OCI-LY7 (cell line): ENCODE data around the gene SCN1A. TPM values are rescaled to one million over a fixed set of nuclear protein-coding genes. Genes with fewer than 3 reads are reported as not detected.

Source experiments
- BruUV-seq: library from RNA; stranded (reverse); fragments of 400-500 nt; replicated peaks from 2 replicates; lab custom pipeline; 2021; lab: Mats Ljungman, UMichigan
- CTCF ChIA-PET: fragments of 300-600 bp; sonication (Branson Sonifier 250); formaldehyde crosslinking; loops from one replicate; lab custom pipeline; 2022; ENCODE audit warnings: antibody characterized with exemption; ENCODE audit not compliant: unreplicated experiment; lab: Charles Lee
- POLR2A ChIA-PET: fragments of 300-600 bp; sonication (Branson Sonifier 250); formaldehyde crosslinking; loops from one replicate; lab custom pipeline; 2022; ENCODE audit warnings: antibody characterized with exemption; lab: Charles Lee
- DNase-seq: peaks from one replicate; pipeline ENCODE4 v3.0.0-alpha.2; 2015; ENCODE audit warnings: low spot score
- H2AFZ ChIP-seq: fragments of 200-600 bp; sonication (generic), shearing (Covaris generic); 2 replicates; pipeline ENCODE4 v1.6.1; 2014; ENCODE audit warnings: mild to moderate bottlenecking, antibody characterized with exemption, low read length, moderate library complexity
- H3K27ac ChIP-seq: fragments of 200-600 bp; sonication (generic); 2 replicates; pipeline ENCODE4 v1.5.1; 2014; ENCODE audit warnings: mixed run types, low read depth, mild to moderate bottlenecking, moderate library complexity, low read length, inconsistent platforms; ENCODE audit not compliant: poor library complexity, severe bottlenecking
- H3K36me3 ChIP-seq: fragments of 200-600 bp; sonication (generic); 2 replicates; pipeline ENCODE4 v1.6.1; 2014; ENCODE audit warnings: mild to moderate bottlenecking, antibody characterized with exemption, low read length, moderate library complexity, mixed read lengths; ENCODE audit not compliant: insufficient read depth
- H3K4me1 ChIP-seq: fragments of 200-600 bp; sonication (generic); 2 replicates; pipeline ENCODE4 v1.5.1; 2014; ENCODE audit warnings: mild to moderate bottlenecking, low read length; ENCODE audit not compliant: insufficient read depth, poor library complexity, severe bottlenecking
- H3K4me2 ChIP-seq: fragments of 200-600 bp; sonication (generic); 2 replicates; pipeline ENCODE4 v1.6.1; 2014; ENCODE audit warnings: mild to moderate bottlenecking, low read length
- H3K4me3 ChIP-seq: fragments of 200-600 bp; sonication (generic); 2 replicates; pipeline ENCODE4 v1.5.1; 2014; ENCODE audit warnings: mild to moderate bottlenecking, low read depth, low read length; ENCODE audit not compliant: poor library complexity, severe bottlenecking
- H3K79me2 ChIP-seq: fragments of 200-600 bp; sonication (generic); 2 replicates; pipeline ENCODE4 v1.6.1; 2016; ENCODE audit warnings: low read depth, mild to moderate bottlenecking, low read length, moderate library complexity, mixed read lengths; ENCODE audit not compliant: insufficient read depth
- H3K9me2 ChIP-seq: fragments of 200-600 bp; sonication (generic); 2 replicates; pipeline ENCODE4 v1.6.1; 2016; ENCODE audit warnings: mild to moderate bottlenecking, low read length, mixed read lengths; ENCODE audit not compliant: insufficient read depth
- H3K9me3 ChIP-seq: fragments of 200-600 bp; sonication (generic); 2 replicates; pipeline ENCODE4 v1.6.1; 2014; ENCODE audit warnings: mild to moderate bottlenecking, mixed run types, low read length, mixed read lengths
- H4K20me1 ChIP-seq: fragments of 200-600 bp; sonication (generic); 2 replicates; pipeline ENCODE4 v1.6.1; 2014; ENCODE audit warnings: mild to moderate bottlenecking, antibody characterized with exemption, low read length, moderate library complexity, mixed read lengths; ENCODE audit not compliant: insufficient read depth
- CTCF ChIP-seq: fragments of 200-600 bp; sonication (generic); conservative IDR thresholded peaks from 2 replicates; pipeline ENCODE4 v1.5.1; 2014; ENCODE audit warnings: mild to moderate bottlenecking, antibody characterized with exemption, low read length, moderate library complexity, mixed read lengths
- EZH2phosphoT487 ChIP-seq: fragments of 200-600 bp; sonication (generic); IDR thresholded peaks from 2 replicates; pipeline ENCODE4 v1.6.1; 2018; ENCODE audit warnings: low read depth, borderline replicate concordance, mild to moderate bottlenecking, mixed run types, antibody characterized with exemption, low read length, moderate library complexity, mixed read lengths
- intact Hi-C: fragments of 100-400 bp; cut with micrococcal nuclease; formaldehyde crosslinking; loops from one replicate; pipeline ENCODE4 v1.10.0; 2022; ENCODE audit not compliant: unreplicated experiment
- total RNA-seq, 2 experiments: library from RNA; depleted of rRNA in 1 of 2; stranded (reverse); fragments of >200 nt in 1 of 2; shearing (Covaris generic) in 1 of 2; gene quantifications; 2 replicates each; pipeline ENCODE4 v1.2.3, GENCODE V29; 2014 to 2022

Gene SCN1A
- total RNA-seq, 2 experiments from 2014 or later: not detected

GRCh38 chr2:166156985-166157490 lies 29.2 kb upstream of the SCN1A start:
- no peaks in the 10 kb centered on the region for H3K79me2 ChIP-seq
- H3K27ac ChIP-seq: no peak overlapping the region
- DNase-seq: no peak
- POLR2A ChIA-PET: interaction anchor here (0.7 to 1.2 kb wide), 2 partner anchors 24 to 214 kb away, joined by 3 read pairs; no protein-coding TSS in a partner anchor
- no peaks in the 10 kb centered on the region for H3K4me1 ChIP-seq
- H2AFZ ChIP-seq: no peak overlapping the region
- H3K9me2 ChIP-seq: no peaks in the 10 kb centered on the region
- BruUV-seq: no TSS peak
- no peaks in the 10 kb centered on the region for H3K9me3 ChIP-seq
- no peaks in the 10 kb centered on the region for H3K36me3 ChIP-seq
- intact Hi-C loops: no loop called here
- CTCF ChIA-PET: no interaction called here
- no peak overlapping the region for H3K4me2 ChIP-seq
- TF ChIP-seq EZH2phosphoT487 (no peak), CTCF (no peak)
- H3K4me3 ChIP-seq: no peak overlapping the region
- H4K20me1 ChIP-seq: no peaks in the 10 kb centered on the region

GRCh38 chr2:166155589-166155988 lies 27.8 kb upstream of the SCN1A start:
- CTCF ChIA-PET: no interaction called here
- no peak for TF ChIP-seq EZH2phosphoT487
- Histone ChIP-seq H3K4me3 (no peak overlapping the region), H3K9me2 (no peaks in the 10 kb centered on the region), H3K27ac (no peak overlapping the region), H3K9me3 (no peaks in the 10 kb centered on the region), H3K4me2 (no peak overlapping the region), H4K20me1 (no peaks in the 10 kb centered on the region), H3K36me3 (no peaks in the 10 kb centered on the region), H2AFZ (no peak overlapping the region), H3K79me2 (no peaks in the 10 kb centered on the region), H3K4me1 (no peaks in the 10 kb centered on the region)
- BruUV-seq: no TSS peak
- intact Hi-C loops: no loop called here
- DNase-seq: no peak
- POLR2A ChIA-PET: interaction anchor here (0.6 kb wide), 1 partner anchor 40 kb away, joined by 4 read pairs; no protein-coding TSS in a partner anchor

- no peak overlapping the region for H3K27ac ChIP-seq
- POLR2A ChIA-PET: interaction anchor here (0.7 kb wide), 1 partner anchor 299 kb away, joined by 3 read pairs; no protein-coding TSS in a partner anchor
- BruUV-seq: no TSS peak
- H4K20me1 ChIP-seq: no peaks in the 10 kb centered on the region
- no peaks in the 10 kb centered on the region for H3K9me3 ChIP-seq
- H3K4me3 ChIP-seq: no peak overlapping the region
- no peaks in the 10 kb centered on the region for H3K79me2 ChIP-seq
- H3K36me3 ChIP-seq: no peaks in the 10 kb centered on the region
- no peaks in the 10 kb centered on the region for H3K9me2 ChIP-seq
- H3K4me2 ChIP-seq: no peak overlapping the region
- DNase-seq: no peak
- TF ChIP-seq EZH2phosphoT487: no peak
- no peak for TF ChIP-seq CTCF
- CTCF ChIA-PET: interaction anchor here (0.7 kb wide), 1 partner anchor 290 kb away, joined by 6 read pairs; no protein-coding TSS in a partner anchor
- no peaks in the 10 kb centered on the region for H3K4me1 ChIP-seq
- intact Hi-C loops: no loop called here
- H2AFZ ChIP-seq: no peak overlapping the region
Measured at GRCh38 chr2:166154685-166155338, 27.0 kb upstream of the SCN1A start.
